Lower leg skin (tissue), 3 donors: ENCODE results near the gene NDUFB8.

Experiments used
- POLR2A ChIP-seq, 2 donors: fragments of 450-650 bp; IDR thresholded peaks; one replicate each; pipeline ENCODE4 v1.6.1; 2016 to 2017; ENCODE audit warnings: antibody characterized with exemption in 2 of 2, mild to moderate bottlenecking in 1 of 2, moderate library complexity in 1 of 2
- TF ChIP-seq, protein P1 (sequence below), 3 donors: fragments of 450-650 bp; IDR thresholded peaks; one replicate each; pipeline ENCODE4 v1.5.1; 2016; ENCODE audit warnings: antibody characterized with exemption in 3 of 3, mild to moderate bottlenecking in 3 of 3, moderate library complexity in 2 of 3

DNA sequence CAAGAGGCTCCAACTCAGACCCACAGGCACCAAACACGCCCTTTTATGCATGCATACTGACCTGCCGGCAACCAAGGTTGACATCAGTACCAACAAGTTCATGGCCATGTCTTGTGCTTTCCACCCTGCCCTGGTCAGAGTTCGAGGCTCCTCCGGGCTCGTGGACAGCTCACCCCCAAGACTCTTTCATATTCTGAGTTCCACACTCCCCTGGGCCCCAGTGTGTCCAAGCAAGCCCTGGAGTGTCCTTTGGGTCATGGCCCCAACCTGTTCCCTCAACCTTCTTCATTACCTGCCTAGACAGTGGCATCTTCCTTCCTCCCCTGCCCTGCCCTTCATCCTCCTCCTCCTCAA lies 46.6 kb upstream of the NDUFB8 start:
- TF ChIP-seq, protein P1, sequence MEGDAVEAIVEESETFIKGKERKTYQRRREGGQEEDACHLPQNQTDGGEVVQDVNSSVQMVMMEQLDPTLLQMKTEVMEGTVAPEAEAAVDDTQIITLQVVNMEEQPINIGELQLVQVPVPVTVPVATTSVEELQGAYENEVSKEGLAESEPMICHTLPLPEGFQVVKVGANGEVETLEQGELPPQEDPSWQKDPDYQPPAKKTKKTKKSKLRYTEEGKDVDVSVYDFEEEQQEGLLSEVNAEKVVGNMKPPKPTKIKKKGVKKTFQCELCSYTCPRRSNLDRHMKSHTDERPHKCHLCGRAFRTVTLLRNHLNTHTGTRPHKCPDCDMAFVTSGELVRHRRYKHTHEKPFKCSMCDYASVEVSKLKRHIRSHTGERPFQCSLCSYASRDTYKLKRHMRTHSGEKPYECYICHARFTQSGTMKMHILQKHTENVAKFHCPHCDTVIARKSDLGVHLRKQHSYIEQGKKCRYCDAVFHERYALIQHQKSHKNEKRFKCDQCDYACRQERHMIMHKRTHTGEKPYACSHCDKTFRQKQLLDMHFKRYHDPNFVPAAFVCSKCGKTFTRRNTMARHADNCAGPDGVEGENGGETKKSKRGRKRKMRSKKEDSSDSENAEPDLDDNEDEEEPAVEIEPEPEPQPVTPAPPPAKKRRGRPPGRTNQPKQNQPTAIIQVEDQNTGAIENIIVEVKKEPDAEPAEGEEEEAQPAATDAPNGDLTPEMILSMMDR (IDR thresholded peaks at IDR 0.05), result no peak
- no peak for TF ChIP-seq POLR2A (IDR thresholded peaks at IDR 0.05)
